ENCODE results near the gene DIP2C.

The DIP2C gene

GRCh38 chr10:675532-675931, 13.9 kb downstream of the DIP2C start:
- no peak for DNase-seq (ENCODE audit: low spot score)

DNA sequence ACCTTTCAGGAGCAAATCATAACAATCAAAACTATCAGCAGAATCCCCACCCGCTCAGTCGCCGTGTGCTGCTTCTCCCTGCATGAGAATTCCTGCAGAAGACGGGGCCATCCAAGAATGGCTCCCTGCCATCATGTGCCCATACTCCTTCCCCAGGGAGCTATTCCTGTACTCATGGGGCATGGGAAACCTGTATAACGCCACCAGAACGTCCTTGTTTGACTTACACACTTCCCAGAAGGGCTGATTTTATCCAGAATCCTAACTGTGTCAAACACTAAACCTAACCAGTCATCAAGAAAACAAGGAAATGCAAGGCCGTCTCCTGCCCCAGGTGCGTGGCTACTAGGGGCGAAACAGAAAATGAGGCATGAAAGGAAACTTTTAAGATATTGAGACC, 16.0 kb downstream of the DIP2C start:
- no peak for DNase-seq (ENCODE audit: low spot score)

- DNase-seq (ENCODE audit: low spot score) = no peak
Measured at GRCh38 chr10:672992-673391, 16.5 kb downstream of the DIP2C start.

DNA sequence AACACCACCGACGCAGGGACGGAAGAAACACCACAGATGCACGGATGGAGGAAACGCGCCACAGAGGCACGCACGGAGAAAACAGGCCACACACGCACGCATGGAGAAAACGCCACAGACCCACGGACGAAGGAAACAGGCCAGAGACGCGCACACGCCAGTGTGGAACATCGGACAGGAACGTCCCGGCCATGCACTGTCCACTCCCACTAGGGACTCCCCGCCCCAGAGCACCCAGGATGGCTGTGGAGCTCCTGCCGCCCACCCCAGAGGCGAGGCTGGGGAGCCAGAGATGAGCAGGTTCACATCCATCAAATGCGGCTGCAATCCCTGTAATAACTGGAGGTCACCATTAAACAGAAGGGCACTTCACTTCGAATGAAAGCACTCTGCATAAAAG, 17.3 kb downstream of the DIP2C start:
- DNase-seq (ENCODE audit: low spot score) = no peak

DNA sequence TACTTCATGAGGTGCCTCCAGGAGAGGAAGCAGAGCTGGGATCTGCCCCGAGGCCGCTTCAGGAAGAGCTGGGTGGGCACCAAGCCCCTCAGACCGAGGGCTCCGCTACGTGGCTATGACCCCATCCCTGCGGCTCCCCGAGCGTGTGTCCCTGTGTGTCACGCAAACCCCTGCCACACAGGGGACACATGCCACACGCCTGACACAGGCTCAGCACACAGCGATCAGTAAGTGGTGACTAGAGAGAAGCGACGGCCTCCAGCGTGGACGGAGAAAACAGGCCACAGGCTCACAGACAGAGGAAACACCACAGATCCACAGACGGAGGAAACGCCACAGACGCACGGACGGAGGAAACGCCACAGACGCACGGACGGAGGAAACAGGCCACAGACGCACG, 18.5 kb downstream of the DIP2C start:
- no peak for DNase-seq (ENCODE audit: low spot score)

DNA sequence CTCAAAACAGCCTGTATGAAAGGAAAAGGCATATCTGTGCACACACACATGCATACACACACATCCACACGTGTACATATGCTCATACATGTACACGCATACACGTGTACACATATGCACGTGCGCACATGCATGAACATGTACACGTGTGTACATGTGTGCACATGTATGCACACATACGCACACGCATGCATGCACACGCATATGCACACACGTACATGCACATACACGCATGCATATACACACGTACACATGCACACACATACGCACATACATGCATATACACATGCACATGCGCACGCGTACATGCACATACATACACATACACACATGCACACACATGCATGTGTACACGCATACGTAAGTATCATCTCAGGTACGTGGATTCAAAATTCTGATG, 19.4 kb downstream of the DIP2C start:
- DNase-seq (ENCODE audit: low spot score) = no peak

- DNase-seq (ENCODE audit: low spot score) = no peak
Measured at GRCh38 chr10:668786-669485, 20.5 kb downstream of the DIP2C start.

GRCh38 chr10:667602-668143, 21.8 kb downstream of the DIP2C start:
- no peak for DNase-seq (ENCODE audit: low spot score)

DNA sequence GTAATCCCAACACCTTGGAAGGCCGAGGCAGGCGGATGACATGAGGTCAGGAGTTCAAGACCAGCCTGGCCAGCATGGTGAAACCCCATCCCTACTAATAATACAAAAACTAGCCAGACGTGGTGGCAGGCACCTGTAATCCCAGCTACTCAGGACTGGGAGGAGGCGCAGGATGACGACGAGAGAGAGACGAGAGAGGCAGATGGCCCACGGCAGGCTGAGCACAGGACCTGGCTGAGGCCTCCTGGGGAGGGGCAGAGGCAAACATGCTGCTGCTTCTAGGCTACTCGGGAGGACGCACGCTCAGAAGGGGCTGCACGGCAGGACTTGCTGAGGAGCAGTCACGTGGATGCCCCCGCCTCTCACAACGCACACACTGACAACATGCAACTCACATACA, 22.4 kb downstream of the DIP2C start:
- no peak for DNase-seq (ENCODE audit: low spot score)

- no peak for DNase-seq (ENCODE audit: low spot score)
Measured at GRCh38 chr10:666237-667012, 23.0 kb downstream of the DIP2C start.

DNA sequence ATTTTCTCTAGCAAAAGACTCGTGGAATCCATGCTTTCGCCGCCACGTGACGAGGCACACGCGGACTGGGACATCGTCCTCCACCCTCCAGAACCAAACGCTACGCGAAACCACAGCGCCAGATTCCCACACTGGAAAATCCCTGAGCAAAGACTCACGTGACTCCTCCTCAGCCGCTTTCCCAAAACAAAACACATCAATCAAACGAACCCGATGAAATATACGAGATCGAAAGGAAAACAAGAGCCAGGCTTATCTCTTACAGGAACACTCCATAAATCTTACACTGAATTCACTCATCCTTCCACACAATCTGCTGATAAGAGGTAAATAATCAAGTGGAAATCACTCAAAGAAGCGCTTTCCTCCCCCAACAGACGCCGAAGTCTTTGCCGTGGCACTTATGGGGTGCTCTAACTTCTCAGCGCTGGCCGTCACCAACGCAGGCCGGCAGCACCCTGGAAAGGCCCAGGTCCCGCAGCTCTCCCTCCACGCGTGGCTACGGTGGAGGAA, 23.8 kb downstream of the DIP2C start:
- DNase-seq (ENCODE audit: low spot score) = peak; percentile 42

GRCh38 chr10:664893-665292, 24.6 kb downstream of the DIP2C start:
- no peak for DNase-seq (ENCODE audit: low spot score)

DNA sequence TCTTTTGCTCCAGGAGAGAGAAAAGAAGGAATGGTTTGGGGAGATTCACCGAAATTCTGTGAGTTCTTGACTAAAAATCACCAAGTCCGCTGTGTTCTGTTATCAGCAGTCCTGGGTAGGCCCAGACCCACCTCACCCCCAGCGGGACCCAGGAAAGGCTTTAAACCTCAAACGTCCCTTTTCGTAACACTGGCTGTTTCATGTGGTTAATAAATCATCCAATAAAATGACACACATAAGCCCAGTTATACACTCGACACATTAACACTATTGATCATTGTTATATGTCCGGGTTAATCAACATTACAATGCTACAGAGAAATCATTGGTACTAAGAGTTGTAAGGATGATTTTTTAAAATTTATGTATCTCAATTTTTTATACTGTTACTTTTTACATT, 25.2 kb downstream of the DIP2C start:
- DNase-seq (ENCODE audit: low spot score) = no peak

- no peak for DNase-seq (ENCODE audit: low spot score)
Measured at GRCh38 chr10:663831-664251, 25.6 kb downstream of the DIP2C start.

GRCh38 chr10:663466-663751, 26.1 kb downstream of the DIP2C start:
- DNase-seq (ENCODE audit: low spot score) = no peak

DNA sequence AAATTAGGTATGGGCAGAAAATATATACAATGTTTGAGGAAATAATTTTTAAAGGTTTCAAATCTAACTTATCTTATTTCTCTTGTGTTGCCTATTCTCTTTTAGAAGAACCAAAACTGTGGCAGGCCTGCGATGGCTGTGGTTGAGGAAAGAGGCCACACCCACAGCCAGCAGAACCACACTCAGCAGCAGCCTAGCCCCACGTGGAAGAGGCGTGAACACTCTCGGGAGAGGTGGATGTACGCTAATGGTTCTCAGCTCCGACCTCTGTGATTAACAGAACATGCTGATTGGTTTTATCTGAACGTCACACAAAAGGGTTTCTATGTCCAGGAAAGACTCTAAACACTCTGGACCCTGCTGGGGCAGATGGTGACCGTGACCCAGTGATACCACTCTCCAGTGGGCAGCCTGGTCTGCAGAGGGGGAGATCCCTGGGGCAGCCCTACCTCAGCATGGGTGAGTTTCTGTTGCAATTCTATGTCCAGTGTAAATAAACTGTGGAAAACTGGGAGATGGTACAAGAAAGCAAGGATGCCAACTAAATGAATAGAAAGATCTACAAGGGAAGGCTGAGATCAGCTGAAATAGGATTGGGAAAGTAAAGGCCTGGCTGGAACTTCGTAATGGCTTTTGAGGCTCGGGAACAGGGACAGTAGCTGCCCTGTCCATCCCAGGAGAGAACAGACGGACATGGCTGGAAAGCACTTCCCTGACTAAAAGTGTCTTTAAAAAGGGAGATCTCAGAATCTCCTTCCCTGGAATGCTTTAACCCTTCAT, 26.6 kb downstream of the DIP2C start:
- no peak for DNase-seq (ENCODE audit: low spot score)

GRCh38 chr10:662223-662605, 27.3 kb downstream of the DIP2C start:
- DNase-seq (ENCODE audit: low spot score) = no peak

DNA sequence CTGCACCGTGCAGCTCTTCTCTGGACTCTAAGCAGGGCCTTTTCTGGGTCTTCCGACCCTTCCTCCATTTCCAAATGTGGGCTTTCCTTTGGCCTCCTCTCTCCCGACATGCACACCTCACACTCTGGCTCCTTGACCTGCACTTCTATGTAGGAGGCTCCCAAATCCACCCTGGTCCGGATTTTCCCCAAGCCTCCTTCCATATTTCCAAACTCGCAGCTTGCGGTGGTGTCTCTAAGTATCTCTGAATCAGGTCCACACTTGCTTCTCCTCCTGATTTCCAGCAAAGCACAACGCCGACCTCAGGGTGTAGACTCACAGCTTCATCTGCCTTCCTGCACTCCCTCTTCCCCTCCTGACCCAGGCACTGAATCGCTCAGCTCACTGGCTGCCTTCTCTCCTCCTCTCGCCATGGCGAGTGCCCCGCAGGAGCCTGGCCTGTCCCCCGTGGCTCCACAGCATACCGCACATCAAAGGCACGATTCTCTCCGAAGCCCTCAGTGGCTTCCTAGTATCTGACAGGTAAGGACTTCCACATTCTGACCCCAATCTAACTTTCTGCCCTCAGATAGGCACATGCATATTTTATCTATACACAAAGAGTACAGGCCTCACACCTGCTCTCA, 27.8 kb downstream of the DIP2C start:
- no peak for DNase-seq (ENCODE audit: low spot score)

DNA sequence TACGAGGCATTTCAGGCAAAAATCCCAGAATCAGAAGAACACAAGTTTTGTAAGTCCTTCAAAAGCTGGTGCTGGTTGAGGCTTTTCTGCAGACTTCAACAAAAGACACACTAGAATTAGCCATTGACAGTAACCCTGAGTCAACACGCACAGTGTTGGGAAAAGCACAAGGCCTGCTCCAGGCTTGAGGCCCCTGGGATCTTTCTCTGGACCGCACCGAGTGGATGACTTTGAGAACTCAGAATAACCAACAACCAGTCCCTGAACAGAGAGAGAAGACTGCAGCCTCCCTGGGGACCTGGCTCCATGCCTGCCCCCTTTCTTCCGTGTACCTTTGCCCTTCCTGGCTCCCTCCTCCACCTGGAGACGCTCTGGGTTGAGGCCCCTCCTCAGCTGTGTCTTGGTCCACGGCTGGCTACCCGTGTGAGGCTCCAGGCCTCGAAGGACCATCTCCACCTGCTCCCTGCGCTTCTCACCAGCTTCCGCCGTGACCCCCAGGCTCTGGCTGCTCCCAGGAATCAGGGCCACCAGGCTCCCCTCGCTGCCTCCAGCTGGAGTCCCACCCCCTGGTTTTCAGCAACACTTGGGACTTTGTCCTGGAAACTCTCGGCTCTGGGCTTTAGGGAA, 28.4 kb downstream of the DIP2C start:
- no peak for DNase-seq (ENCODE audit: low spot score)

DNA sequence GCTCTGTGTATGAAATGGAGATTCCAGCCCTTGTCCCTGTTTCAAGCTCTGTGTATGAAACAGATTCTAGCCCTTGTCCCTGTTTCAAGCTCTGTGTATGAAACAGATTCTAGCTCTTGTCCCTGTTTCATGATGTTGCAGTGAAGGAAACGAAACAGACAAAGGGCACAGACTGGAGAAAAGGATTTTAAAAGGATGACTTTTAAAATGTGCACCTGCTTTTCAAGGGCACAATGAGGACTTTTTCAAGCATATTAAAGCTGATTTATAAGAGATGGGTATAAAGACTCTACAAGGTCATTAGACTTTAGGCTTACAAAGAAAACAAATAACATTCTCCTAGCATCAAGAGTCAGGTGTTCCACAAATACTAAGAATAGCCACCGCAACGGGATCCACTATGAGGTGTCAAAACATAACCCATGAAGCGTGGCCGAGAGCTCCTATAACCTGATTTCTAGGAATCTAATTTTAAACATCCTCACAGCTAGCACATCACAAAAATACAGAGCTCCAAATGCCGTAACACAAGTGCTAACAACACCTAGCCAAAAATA, 29.0 kb downstream of the DIP2C start:
- DNase-seq (ENCODE audit: low spot score) = peak; percentile 50

- DNase-seq (ENCODE audit: low spot score) = peak; percentile 86
Measured at GRCh38 chr10:659688-660141, 29.8 kb downstream of the DIP2C start.

Data from kidney tubule cell (primary cell).